CD4-positive, alpha-beta T cell treated with Interleukin-17A for 4 hours (primary cell): ENCODE data around the gene MX1.
"Not testable (repeated sequence)": the region's sequence is repeated elsewhere in the genome, so short reads cannot be mapped to it uniquely, and the experiment has no call there.

Experiments
- DNase-seq: peaks from one replicate; pipeline ENCODE4 v3.0.0-alpha.2; 2020; ENCODE audit warnings: mixed read lengths

The MX1 gene

DNA sequence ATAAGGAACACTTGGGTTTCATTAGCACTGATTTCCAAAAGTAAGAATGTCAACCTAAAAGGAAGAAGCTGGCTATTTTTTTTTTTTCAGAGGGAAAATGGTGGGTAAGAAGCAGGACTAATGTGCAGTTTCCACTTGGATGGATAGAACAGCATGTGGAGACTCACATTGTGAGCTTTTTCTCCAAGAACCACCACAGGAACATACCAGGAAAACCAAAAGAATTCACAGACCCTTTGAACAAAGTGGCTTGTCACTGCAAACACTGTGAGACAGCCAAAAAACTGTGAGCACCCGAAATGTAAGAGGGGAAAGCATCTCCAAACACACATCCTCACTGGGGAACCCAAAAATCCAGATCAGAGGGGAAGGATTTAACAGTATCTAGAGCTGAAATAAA is 15.7 kb upstream of the MX1 start:
- no peak for DNase-seq

- DNase-seq = no peak
Measured at GRCh38 chr21:41410767-41411448, 15.1 kb upstream of the MX1 start.

- peak; percentile 20 for DNase-seq
Measured at GRCh38 chr21:41411449-41412089, 14.5 kb upstream of the MX1 start.

GRCh38 chr21:41417505-41417904 is 8.5 kb upstream of the MX1 start:
- DNase-seq = not testable (repeated sequence)

- no peak for DNase-seq
Measured at GRCh38 chr21:41418393-41418792, 7.6 kb upstream of the MX1 start.

DNA sequence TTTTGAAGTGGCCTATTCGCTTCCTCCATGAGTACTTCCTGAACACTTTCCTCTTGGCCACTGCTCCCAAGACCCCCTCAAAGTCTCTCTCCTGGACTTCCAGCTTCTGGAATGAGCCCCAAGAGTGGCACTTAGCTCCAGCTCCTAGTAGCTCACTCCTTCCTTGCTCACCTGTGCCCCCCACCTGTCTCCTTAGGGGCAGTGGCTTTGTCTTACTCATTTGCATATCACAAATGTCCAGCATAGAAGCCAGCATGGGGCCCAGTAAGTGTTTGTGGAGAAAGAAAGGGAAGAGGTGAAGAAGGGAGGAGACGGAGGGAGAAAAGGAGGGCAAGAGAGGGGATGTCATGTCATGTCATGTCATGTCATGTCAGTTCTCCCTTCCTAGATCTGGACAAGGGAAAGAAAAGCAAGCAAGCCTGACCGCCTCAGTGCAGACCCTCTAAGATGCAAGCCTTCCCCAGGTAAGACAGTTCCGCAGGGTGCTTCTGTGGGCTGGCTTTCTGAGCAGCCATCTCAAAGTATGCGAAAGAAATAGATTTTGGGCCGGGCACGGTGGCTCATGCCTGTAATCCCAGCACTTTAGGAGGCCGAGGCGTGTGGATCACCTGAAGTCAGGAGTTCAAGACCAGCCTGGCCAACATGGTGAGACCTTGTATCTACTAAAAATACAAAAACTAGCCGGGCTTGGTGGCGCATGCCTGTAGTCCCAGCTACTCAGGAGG is 6.9 kb upstream of the MX1 start:
- no peak for DNase-seq

GRCh38 chr21:41419921-41420862 is 5.8 kb upstream of the MX1 start:
- DNase-seq = peak; percentile 78

DNA sequence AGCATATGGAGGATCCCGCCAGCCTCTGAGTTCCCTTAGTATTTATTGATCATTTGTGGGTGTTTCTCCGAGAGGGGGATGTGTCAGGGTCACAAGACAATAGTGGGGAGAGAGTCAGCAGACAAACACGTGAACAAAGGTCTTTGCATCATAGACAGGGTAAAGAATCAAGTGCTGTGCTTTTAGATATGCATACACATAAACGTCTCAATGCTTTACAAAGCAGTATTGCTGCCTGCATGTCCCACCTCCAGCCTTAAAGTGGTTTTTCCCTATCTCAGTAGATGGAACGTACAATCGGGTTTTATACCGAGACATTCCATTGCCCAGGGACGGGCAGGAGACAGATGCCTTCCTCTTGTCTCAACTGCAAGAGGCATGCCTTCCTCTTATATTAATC is 5.0 kb upstream of the MX1 start:
- DNase-seq = not testable (repeated sequence)

DNA sequence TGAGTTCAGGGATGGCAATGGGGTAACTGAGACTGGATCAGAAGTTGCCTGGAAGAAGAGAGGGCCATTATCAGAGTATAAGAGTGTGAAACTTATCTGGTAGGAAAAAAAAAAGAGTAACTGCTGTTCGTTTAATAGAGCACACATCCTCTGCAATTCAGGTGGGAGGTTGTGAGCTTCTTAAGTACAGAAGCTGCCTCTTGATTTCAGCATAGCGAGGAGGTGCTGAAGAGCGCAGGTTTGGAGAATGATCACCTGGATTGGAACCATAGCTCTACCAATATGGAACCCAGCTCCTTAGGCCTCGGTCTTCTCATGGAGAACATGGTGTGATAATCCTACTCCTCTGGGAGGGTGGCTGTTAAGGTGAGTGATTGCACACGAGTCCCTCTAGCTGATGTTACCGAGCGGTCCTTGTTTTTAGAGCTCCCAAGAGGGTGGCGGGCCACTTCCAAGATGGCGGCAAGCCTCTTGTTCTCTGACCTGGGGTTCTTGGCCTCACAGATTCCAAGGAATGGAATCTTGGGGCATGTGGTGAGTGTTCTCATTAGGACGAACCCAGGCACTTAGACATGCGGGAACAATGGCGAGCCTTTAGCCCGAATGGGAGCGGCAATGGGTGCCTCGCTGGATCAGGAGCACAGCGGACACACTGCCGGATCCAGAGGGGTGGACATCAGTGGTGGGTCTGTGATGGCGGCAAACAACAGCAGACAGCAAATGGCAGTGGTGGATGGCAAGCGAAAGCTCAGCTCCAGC is 3.3 kb upstream of the MX1 start:
- no peak for DNase-seq

DNA sequence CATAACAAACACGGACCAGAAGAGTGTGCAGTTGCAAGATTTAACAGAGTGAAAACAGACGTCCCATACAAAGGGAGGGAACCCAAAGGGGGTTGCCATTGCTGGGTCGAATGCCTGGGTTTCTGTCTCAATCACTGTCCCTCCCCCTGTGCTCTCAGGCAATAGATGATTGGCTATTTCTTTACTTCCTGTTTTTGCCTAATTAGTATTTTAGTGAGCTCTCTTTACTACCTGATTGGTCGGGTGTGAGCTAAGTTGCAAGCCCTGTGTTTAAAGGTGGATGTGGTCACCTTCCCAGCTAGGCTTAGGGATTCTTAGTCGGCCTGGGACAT is 2.8 kb upstream of the MX1 start:
- DNase-seq = not testable (repeated sequence)

DNA sequence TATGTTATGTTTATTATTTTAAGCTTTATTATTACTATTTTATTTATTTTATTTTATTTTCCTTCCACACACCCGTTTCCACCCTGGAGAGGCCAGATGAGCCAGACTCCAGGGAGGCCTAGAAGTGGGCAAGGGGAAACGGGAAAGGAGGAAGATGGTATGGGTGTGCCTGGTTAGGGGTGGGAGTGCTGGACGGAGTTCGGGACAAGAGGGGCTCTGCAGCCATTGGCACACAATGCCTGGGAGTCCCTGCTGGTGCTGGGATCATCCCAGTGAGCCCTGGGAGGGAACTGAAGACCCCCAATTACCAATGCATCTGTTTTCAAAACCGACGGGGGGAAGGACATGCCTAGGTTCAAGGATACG is 468 bp upstream of the MX1 start:
- no peak for DNase-seq

- DNase-seq = no peak
Measured at GRCh38 chr21:41426676-41427404, 801 bp downstream of the MX1 start.

DNA sequence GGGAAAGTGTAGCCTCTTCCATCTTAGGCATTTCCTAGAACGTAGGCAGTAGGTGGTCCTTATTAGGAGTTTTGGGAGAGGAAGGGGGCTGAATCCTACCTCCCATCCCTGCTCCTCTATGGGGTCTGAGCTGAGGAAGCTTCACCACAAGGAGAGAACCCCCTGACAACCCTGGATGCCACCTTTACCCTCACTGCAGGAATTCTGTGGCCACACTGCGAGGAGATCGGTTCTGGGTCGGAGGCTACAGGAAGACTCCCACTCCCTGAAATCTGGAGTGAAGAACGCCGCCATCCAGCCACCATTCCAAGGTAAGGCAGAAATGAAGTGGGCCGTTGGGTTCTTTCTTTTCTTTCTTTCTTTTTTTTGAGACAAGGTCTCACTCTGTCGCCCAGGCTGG is 1.5 kb downstream of the MX1 start:
- no peak for DNase-seq

DNA sequence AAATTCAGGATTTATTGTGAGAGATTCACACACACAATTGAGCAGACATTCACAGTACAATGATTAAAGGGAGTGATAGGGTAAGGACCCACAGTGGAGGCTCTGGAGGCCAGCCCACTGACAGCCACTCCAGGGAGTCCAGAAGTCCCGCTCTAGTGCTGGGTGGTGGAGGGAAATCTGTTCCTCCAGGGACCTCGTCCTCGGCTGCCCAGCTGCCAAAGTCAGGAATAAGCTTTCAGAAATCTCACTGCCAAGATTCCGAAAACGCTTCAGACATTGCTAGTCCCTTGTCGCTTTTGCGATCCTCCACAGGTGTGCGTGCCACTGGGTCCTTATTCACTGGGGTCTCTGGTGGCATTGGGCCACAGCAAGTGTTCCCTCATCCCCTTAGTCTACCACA is 2.3 kb downstream of the MX1 start:
- DNase-seq = no peak

DNA sequence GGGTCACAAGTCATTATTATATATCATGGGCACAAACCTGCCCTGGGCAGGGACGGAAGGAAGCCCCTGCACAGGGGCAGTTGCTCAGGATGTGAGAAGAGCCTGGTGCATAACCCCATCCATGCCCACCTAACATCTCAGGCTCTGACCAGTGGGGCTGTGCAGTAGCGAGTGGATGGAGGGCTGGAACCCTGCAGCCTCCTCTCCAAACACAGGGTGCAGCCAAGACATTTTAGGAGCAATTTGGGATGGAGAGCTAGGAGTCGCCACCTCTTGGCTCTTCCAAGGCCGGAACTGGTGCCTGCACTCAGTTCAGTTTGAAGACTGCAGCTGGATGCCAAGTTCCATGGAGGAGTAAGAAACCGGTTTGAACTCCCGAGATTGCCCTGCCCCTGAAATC is 2.8 kb downstream of the MX1 start:
- no peak for DNase-seq

GRCh38 chr21:41429305-41429704 is 3.3 kb downstream of the MX1 start:
- no peak for DNase-seq

GRCh38 chr21:41429925-41430491 is 4.0 kb downstream of the MX1 start:
- DNase-seq = no peak

DNA sequence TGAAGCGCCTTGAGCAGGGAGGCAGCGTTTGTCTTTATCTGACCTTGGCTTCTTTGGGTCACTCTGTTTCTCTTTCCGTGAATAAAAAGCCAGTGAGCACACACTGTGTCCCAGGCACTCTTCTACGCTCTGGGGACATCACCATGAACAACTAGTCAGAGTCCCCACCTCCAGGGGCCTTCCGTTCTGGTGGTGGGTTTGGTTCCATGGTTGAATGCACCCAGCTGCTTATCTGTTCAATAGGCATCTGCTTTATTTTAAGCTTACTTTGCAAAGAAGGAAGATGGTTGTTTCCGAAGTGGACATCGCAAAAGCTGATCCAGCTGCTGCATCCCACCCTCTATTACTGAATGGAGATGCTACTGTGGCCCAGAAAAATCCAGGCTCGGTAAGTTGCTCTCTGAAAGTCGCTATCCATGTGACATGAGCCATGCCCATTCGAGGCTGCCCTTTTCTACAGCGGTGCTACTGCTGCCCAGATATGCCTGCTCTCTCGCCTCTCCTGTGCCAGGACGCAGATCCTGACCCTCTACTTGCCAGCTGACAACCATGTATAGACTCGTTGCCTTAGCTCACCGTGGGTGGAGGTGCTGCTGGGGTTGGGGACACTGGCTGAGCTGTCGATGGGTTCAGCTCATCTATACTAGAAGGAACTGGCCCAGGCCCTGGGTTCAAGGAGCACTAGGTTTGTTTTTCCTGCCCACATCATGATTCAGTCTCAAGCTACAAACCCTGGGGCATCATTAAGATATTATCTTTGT is 5.9 kb downstream of the MX1 start:
- DNase-seq = no peak

DNA sequence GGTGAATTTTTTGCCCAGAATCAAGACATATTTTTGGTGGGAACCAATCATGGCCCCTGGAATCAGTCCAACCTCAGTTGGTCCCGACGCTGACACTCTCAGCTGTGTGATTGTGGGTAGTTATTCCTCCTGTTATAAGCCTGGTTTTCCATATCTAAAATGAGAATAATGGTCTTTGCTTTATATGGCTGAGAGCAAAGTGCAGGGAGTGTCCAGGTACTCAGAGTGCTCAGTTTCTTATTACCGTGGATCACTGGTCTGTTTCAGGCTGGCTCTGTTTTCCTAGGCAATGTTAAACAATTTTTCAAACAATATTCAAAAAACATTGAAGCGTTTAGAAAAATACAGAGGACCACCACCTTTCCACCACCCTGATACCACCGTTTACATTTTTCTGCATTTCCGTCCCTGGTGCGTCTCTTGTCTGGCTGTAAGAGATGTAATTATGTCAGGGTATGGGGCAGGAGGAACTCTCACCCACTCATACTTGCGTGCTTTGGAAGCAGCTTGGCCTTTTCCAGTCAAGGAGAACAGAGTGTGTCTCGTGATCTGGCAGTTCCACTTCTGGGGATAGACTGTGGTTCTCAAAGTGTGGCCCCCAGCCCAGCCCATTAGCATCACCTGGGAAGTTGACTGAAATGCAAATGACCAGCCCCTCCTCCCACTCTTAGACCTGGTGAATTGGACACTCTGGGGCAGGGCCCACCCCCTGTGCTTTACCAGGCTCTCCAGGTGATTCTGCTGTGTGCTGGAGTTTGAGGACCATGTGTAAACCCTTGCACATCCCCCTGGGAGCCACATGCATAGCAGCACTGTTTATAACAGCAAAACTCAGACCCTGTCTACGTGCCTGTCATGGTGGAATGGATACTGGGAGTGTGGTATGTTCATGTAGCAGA is 6.8 kb downstream of the MX1 start:
- DNase-seq = no peak

DNA sequence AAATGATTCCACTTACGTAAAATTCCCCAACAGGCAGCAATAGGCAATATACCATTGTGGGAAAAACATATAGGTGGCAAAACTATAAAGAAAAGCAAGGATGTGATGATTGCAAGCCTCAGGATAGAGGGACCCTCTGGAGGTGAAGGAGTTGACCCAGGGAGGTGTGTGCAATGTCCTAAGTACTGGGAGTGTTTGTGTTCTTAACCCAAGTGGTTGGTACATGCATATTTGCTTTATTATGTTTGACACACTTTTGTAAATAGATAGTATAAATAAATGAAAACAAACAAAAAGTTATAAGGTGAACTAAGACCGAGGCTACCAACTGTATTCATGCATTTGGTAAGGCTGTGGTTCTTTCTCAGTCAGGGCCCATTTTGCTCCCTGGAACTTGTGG is 7.5 kb downstream of the MX1 start:
- DNase-seq = no peak
